ENCODE measurements around the gene IVD.

IVD gene

DNA sequence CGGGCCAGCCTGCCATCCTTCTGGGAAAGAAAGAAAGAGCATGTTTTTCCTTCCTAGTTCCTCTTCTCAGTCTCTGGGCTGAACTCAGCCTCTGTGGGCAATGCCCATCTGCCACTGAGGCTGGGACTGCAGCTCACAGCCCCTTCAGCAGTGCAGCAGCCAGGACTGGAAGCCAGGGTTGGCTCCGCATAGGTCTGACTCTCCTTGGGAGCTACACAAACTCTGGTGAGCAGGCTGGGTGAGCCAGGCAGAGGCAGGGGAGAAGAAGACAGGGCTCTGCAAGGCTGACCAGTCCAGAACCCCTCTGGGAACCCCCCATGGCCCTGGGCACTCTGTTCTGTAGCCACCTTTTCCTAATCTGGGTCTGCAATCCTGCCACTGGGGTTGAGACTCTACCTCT is 44.0 kb upstream of the IVD start:
- no peak for TF ChIP-seq CTCF (conservative IDR thresholded peaks at IDR 0.05; ENCODE audit: control insufficient read depth, insufficient read depth, low read depth, low read length)
- H3K4me3 ChIP-seq (ENCODE audit: control insufficient read depth, low read depth, low read length) = no peak overlapping the region
- DNase-seq (ENCODE audit: low read depth) = no peak

DNA sequence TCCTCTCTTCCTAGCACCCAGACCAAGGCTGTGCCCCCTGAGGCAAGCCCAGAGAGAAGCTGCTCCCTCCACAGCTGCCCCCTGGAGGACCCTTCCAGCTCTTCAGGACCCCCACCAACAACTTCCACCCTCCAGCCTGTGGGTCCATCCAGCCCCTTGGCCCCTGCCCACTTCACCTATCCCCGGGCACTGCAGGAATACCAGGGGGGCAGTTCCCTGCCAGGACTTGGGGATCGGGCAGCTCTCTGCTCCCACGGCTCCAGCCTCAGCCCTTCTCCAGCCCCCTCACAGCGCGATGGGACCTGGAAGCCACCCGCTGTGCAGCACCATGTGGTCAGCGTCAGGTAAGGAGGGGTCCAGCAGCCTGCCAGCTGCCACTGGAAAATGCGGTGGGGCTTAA is 42.0 kb upstream of the IVD start:
- no peak overlapping the region for H3K4me3 ChIP-seq (ENCODE audit: control insufficient read depth, low read depth, low read length)
- no peak for TF ChIP-seq CTCF (conservative IDR thresholded peaks at IDR 0.05; ENCODE audit: control insufficient read depth, insufficient read depth, low read depth, low read length)
- no peak for DNase-seq (ENCODE audit: low read depth)

DNA sequence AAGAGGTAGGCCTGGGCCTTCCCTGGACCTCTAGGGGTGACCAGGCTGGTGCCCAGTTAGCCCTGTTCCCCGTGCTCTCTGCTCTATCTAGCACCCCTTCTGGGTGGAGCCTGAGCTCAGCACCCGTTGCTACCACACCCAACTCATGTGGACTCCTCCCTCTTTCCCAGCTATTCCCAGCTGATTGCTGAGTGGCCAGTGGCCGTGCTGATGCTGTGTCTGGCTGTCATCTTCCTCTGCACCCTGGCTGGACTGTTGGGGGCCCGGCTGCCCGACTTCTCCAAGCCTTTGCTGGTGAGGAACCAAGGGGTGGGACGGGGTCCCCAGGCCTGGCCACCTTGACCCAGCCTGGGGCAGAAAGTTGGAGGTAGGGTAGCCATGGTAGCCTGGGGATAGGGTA is 41.3 kb upstream of the IVD start:
- no peak for DNase-seq (ENCODE audit: low read depth)
- H3K4me3 ChIP-seq (ENCODE audit: control insufficient read depth, low read depth, low read length) = no peak overlapping the region
- no peak for TF ChIP-seq CTCF (conservative IDR thresholded peaks at IDR 0.05; ENCODE audit: control insufficient read depth, insufficient read depth, low read depth, low read length)

GRCh38 chr15:40365016-40365415 is 40.6 kb upstream of the IVD start:
- DNase-seq (ENCODE audit: low read depth) = no peak
- TF ChIP-seq CTCF (conservative IDR thresholded peaks at IDR 0.05; ENCODE audit: control insufficient read depth, insufficient read depth, low read depth, low read length) = no peak
- H3K4me3 ChIP-seq (ENCODE audit: control insufficient read depth, low read depth, low read length) = no peak overlapping the region

DNA sequence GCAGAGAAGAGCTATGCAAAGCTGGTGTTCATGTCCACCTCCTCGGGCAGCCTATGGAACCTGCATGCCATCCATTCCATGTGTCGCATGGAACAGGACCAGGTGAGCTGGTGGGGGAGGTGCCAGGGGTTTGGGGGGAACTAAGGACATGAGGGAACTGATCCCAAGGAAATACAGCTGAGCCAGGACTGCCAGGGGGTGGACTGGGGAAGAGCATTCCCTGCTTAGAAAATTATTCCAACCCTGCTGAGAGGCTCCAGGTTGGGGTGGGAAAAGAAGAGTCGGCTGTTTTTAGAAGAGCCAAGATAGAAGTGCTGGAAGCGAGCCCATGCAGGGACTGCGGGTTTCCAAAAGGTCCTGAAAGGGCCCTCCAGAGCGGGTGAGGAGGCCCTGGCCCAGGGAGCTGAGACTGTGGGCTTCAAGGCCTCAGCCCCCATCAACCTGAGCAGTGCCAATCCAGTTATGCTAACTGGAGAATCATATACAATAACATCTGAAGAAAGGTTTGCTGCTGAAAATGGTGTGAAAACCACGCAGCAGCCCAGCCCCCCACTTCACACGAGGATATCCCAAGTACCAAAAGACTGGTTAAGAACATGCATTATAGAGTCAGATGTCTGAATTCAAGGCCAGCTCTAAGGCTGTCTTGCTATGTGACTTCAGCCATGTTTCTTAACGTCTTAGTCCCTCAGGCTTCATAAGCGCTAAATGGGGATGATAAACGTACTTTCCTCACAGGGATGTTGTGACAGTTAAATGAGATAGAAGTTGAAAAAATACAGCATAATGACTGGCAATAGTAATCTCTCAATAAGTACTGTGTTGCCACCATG is 39.8 kb upstream of the IVD start:
- no peak overlapping the region for H3K4me3 ChIP-seq (ENCODE audit: control insufficient read depth, low read depth, low read length)
- TF ChIP-seq CTCF (conservative IDR thresholded peaks at IDR 0.05; ENCODE audit: control insufficient read depth, insufficient read depth, low read depth, low read length) = no peak
- DNase-seq (ENCODE audit: low read depth) = no peak

- H3K4me3 ChIP-seq (ENCODE audit: control insufficient read depth, low read depth, low read length) = no peak overlapping the region
- no peak for TF ChIP-seq CTCF (conservative IDR thresholded peaks at IDR 0.05; ENCODE audit: control insufficient read depth, insufficient read depth, low read depth, low read length)
- no peak for DNase-seq (ENCODE audit: low read depth)
Measured at GRCh38 chr15:40366457-40367370, 38.9 kb upstream of the IVD start.

Measured in fibroblast of mammary gland (primary cell).